ENCODE results near the gene PHF19. TPM values are rescaled to one million over a fixed set of nuclear protein-coding genes. Genes with fewer than 3 reads are reported as not detected.

The PHF19 gene
- polyA plus RNA-seq, 1 of the 3 experiments (the other 2 are of a cell fraction) = 33.4 TPM

DNA sequence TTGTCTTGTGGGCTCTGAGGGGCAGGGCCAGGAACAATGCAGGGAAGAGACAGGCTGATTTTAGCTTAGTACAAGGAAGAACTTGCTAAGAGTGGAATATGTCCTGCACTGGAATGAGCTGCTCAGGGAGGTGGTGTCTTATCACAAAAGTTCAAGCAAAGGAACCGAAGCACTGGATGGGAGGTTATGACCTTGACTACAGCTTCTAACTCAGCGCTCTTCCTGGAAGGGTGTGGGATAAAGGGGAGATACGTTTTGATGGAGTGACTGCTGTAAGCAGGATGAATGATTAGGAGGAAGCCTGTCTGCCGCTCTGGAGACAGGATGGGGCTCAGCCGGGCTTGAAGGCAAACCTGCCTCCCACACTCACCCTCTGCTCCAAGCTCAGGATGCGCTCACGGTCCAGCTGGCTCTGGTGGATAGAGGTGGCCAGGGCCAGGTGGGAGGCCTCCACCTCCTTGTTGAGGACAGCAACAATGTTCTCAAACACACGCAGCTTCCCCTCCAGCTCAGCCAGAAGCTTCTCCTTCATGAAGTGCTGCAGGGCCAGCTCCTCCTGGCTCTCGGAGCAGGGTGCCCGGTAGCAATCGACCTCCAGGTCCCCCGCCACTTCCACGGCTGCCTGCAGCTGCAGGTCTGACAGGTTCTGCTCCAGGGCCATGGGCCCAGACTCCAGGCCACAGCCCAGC lies 36.1 kb upstream of the PHF19 start (continued):
- TF ChIP-seq REST (IDR thresholded peaks at IDR 0.05; ENCODE audit: low read depth, low read length) (no peak), EP300 (IDR thresholded peaks at IDR 0.05; ENCODE audit: borderline replicate concordance in 1 of 2, low read depth in 1 of 2, low read length in 1 of 2) (no peak), FOXJ3 (CRISPR knock-in tag; IDR thresholded peaks at IDR 0.05) (no peak), MEF2A (IDR thresholded peaks at IDR 0.05; ENCODE audit: borderline replicate concordance, low read depth) (no peak), GABPA (IDR thresholded peaks at IDR 0.05; ENCODE audit: low read depth) (no peak)
- TF ChIP-seq, protein P1, sequence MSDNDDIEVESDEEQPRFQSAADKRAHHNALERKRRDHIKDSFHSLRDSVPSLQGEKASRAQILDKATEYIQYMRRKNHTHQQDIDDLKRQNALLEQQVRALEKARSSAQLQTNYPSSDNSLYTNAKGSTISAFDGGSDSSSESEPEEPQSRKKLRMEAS (IDR thresholded peaks at IDR 0.05; ENCODE audit: low read depth) = no peak

DNA sequence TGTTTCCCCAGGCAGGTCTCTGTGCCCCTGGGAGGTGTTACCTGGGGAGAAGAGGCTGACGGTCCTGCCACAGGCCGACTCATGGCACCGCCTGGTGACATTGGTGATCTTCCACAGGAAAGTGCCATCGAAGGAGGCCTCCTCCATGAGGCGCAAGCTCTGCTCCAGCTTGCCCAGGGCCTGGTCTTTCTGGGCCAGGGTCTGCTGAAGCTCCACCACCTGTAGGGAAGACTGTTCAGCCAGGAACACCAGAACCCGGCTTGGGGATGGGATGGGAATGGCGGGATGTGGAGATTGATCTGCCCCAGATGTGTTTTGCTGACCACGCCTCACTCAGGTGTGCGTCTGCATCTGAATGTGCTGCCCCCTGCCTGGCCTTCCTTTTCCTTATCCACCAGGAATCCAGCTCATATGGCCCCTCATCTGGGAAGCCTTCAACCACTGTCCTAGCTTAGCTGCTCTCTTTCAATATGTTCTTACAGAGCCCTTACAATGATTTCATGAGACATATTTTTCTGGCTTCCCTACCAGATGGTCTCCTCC lies 34.4 kb upstream of the PHF19 start:
- no peak for TF ChIP-seq FOSL2 (IDR thresholded peaks at IDR 0.05; ENCODE audit: borderline replicate concordance, low read depth)
- TF ChIP-seq JUND (IDR thresholded peaks at IDR 0.05) = no peak
- TF ChIP-seq GABPA (IDR thresholded peaks at IDR 0.05; ENCODE audit: low read depth) = no peak
- TF ChIP-seq MXI1 (IDR thresholded peaks at IDR 0.05; ENCODE audit: low read depth, low read length) = no peak
- TF ChIP-seq RXRA (IDR thresholded peaks at IDR 0.05; ENCODE audit: borderline replicate concordance, low read depth) = no peak
- no peak for TF ChIP-seq MEF2A (IDR thresholded peaks at IDR 0.05; ENCODE audit: borderline replicate concordance, low read depth)
- no peak overlapping the region for H3K9ac ChIP-seq
- H3K4me2 ChIP-seq = no peak overlapping the region
- DNase-seq = no peak
- H3K4me1 ChIP-seq (ENCODE audit: control insufficient read depth in 1 of 2, insufficient read depth in 2 of 2, low read depth in 1 of 2, low read length in 1 of 2) = peaks cover 17 to 21% of the 10 kb centered on the region in 2 experiments; a peak in 3 of 4 replicates
- no peaks in the 10 kb centered on the region for H4K20me1 ChIP-seq (ENCODE audit: insufficient read depth)
- H3K79me2 ChIP-seq (ENCODE audit: insufficient read depth) = no peaks in the 10 kb centered on the region
- CTCF ChIA-PET = interaction anchor here (0.7 to 0.9 kb wide), 2 partner anchors 9 to 143 kb away, joined by 3 to 4 read pairs; no protein-coding TSS in a partner anchor
- H3K9me3 ChIP-seq = no peaks in the 10 kb centered on the region
- no peak overlapping the region for H2AFZ ChIP-seq (ENCODE audit: low read depth)
- no peaks in the 10 kb centered on the region for H3K9me2 ChIP-seq
- H3F3A ChIP-seq (replicated peaks; ENCODE audit: insufficient read depth) = peaks cover 14% of the 10 kb centered on the region
- no peak overlapping the region for H3K4me3 ChIP-seq (ENCODE audit: low read depth in 2 of 2, low read length in 1 of 2)
- no peaks in the 10 kb centered on the region for H3K36me3 ChIP-seq (replicated peaks in 1 of 2; ENCODE audit: control insufficient read depth in 1 of 2, insufficient read depth in 2 of 2, low read length in 1 of 2)
- WGBS (ENCODE audit: low lambda C conversion rate) = 90% methylated on average over 5 of the region's 9 CpGs
- H3K27ac ChIP-seq (ENCODE audit: low read depth in 2 of 2, low read length in 1 of 2) = no peak overlapping the region
- no peaks in the 10 kb centered on the region for H3K27me3 ChIP-seq (ENCODE audit: insufficient read depth)
- POLR2A ChIA-PET = no interaction called here
